GM12878 (cell line): ENCODE measurements around the gene GRIN2A. TPM values are rescaled to one million over a fixed set of nuclear protein-coding genes. Genes with fewer than 3 reads are reported as not detected.

Experiments
- ATAC-seq: fragments of 200-7000 bp; cut with Tn5 transposase; 3 replicates; pipeline ENCODE4 v1.9.1; 2020; ENCODE audit warnings: mild to moderate bottlenecking, moderate library complexity
- BruUV-seq: library from RNA; stranded (reverse); fragments of 400-500 nt; replicated peaks from 2 replicates; lab custom pipeline; 2021; lab: Mats Ljungman, UMichigan
- CTCF ChIA-PET: fragments of 300-600 bp; sonication (Branson Sonifier 250); formaldehyde crosslinking; extraction: SDS; loops from one replicate; lab custom pipeline; 2021; ENCODE audit warnings: inconsistent platforms; lab: Yijun Ruan, JAX
- POLR2A ChIA-PET: fragments of 350-600 bp; formaldehyde crosslinking; extraction: SDS; loops from one replicate; lab custom pipeline; 2021; ENCODE audit warnings: inconsistent platforms; lab: Charles Lee
- RAD21 ChIA-PET: fragments of 300-600 bp; sonication (Branson Sonifier 250); formaldehyde crosslinking; loops from one replicate; lab custom pipeline; 2023; ENCODE audit warnings: antibody characterized with exemption; ENCODE audit not compliant: unreplicated experiment; lab: Charles Lee
- SMC1A ChIA-PET: fragments of 300-600 bp; sonication (Branson Sonifier 250); formaldehyde crosslinking; loops from one replicate; lab custom pipeline; 2023; ENCODE audit not compliant: unreplicated experiment, uncharacterized antibody; lab: Charles Lee
- DNase-seq: peaks from one replicate; pipeline ENCODE4 v3.0.0-alpha.2; 2011; ENCODE audit warnings: low read depth, low spot score
- FAIRE-seq: peaks from 3 replicates; lab custom pipeline; 2011; peaks lifted over from hg19 to GRCh38; lab: Jason Lieb, UNC
- H2AFZ ChIP-seq: 2 replicates; pipeline ENCODE4 v1.6.0; 2011; ENCODE audit warnings: low read depth, low read length, control low read depth; ENCODE audit not compliant: control insufficient read depth
- H3K27ac ChIP-seq: 2 replicates; pipeline ENCODE4 v1.5.1; 2011; ENCODE audit warnings: control low read depth; ENCODE audit not compliant: control insufficient read depth, insufficient read depth
- H3K27me3 ChIP-seq, 2 experiments: replicated peaks in 1 of 2; 2 replicates each; pipeline versions ENCODE4 v1.6.0 to v1.6.1; 2011; ENCODE audit warnings: low read length in 1 of 2; ENCODE audit not compliant: control insufficient read depth in 2 of 2, insufficient read depth in 2 of 2
- H3K36me3 ChIP-seq, 2 experiments: 2 replicates each; pipeline ENCODE4 v1.5.1; 2011; ENCODE audit warnings: low read length in 1 of 2; ENCODE audit not compliant: control insufficient read depth in 2 of 2, insufficient read depth in 2 of 2
- H3K4me1 ChIP-seq: 2 replicates; pipeline ENCODE4 v1.6.1; 2011; ENCODE audit warnings: mild to moderate bottlenecking, low read length, moderate library complexity, mixed read lengths; ENCODE audit not compliant: control insufficient read depth, insufficient read depth
- H3K4me2 ChIP-seq: 2 replicates; pipeline ENCODE4 v1.6.0; 2011; ENCODE audit warnings: control low read depth; ENCODE audit not compliant: control insufficient read depth, insufficient read depth
- H3K4me3 ChIP-seq: fragments of 200-600 bp; sonication (generic); 2 replicates; pipeline ENCODE4 v1.5.1; 2016
- H3K79me2 ChIP-seq: 2 replicates; pipeline ENCODE4 v1.6.0; 2011; ENCODE audit warnings: low read length; ENCODE audit not compliant: control insufficient read depth, insufficient read depth
- H3K9ac ChIP-seq: 2 replicates; pipeline ENCODE4 v1.8.0; 2011; ENCODE audit warnings: low read length, control low read depth, mixed read lengths; ENCODE audit not compliant: control insufficient read depth, insufficient read depth
- H3K9me3 ChIP-seq: replicated peaks from 3 replicates; pipeline ENCODE4 v1.5.1; 2011; ENCODE audit warnings: mild to moderate bottlenecking, low read length; ENCODE audit not compliant: control insufficient read depth, insufficient read depth
- H4K20me1 ChIP-seq: 2 replicates; pipeline ENCODE4 v1.6.0; 2011; ENCODE audit not compliant: control insufficient read depth, insufficient read depth
- ATF7 ChIP-seq: fragments of 450-650 bp; IDR thresholded peaks from 2 replicates; pipeline ENCODE4 v1.6.1; 2016; ENCODE audit warnings: low read depth, mild to moderate bottlenecking
- DPF2 ChIP-seq: fragments of 450-650 bp; IDR thresholded peaks from 2 replicates; pipeline ENCODE4 v1.6.1; 2017; ENCODE audit warnings: mild to moderate bottlenecking
- FOS ChIP-seq: IDR thresholded peaks from 3 replicates; pipeline ENCODE4 v1.6.1; 2011; ENCODE audit warnings: borderline replicate concordance; ENCODE audit not compliant: insufficient read length; ENCODE audit errors: extremely low read depth
- FOXK2 ChIP-seq: fragments of 450-650 bp; IDR thresholded peaks from 2 replicates; pipeline ENCODE4 v1.6.1; 2017; ENCODE audit warnings: mild to moderate bottlenecking, moderate library complexity
- KDM1A ChIP-seq: fragments of 200-600 bp; sonication (generic); IDR thresholded peaks from 2 replicates; pipeline ENCODE4 v1.6.1; 2016; ENCODE audit warnings: borderline replicate concordance
- MXI1 ChIP-seq: fragments of 150-350 bp; IDR thresholded peaks from 2 replicates; pipeline ENCODE4 v1.6.1; 2011; ENCODE audit warnings: low read depth, mild to moderate bottlenecking, inconsistent platforms, low read length, improper control_type of control experiment
- PAX8 ChIP-seq: fragments of 450-650 bp; IDR thresholded peaks from 2 replicates; pipeline ENCODE4 v1.6.1; 2017; ENCODE audit warnings: mild to moderate bottlenecking, moderate library complexity
- POU2F2 ChIP-seq: IDR thresholded peaks from 3 replicates; pipeline ENCODE4 v1.6.1; 2011; ENCODE audit warnings: low read depth, mild to moderate bottlenecking, low read length, borderline replicate concordance
- SRF ChIP-seq, 2 experiments: IDR thresholded peaks; 2 replicates each; pipeline ENCODE4 v1.6.1; 2011; ENCODE audit warnings: low read depth in 2 of 2, low read length in 2 of 2, mild to moderate bottlenecking in 1 of 2, moderate library complexity in 1 of 2
- whole genome bisulfite sequencing: methylation state at CpG from one replicate; pipeline ENCODE4 v1.1.6; 2016; ENCODE audit warnings: low lambda C conversion rate; ENCODE audit not compliant: insufficient replicate concordance, insufficient coverage; ENCODE audit errors: missing lambda C conversion rate; 5-methylcytosine and 5-hydroxymethylcytosine counted together
- in situ Hi-C: fragments of 300-500 bp; cut with MboI; formaldehyde crosslinking; loops from 9 replicates; pipeline ENCODE4 v1.14.3; 2018; ENCODE audit warnings: mixed read lengths
- intact Hi-C: fragments of 100-400 bp; cut with micrococcal nuclease; formaldehyde crosslinking; loops from one replicate; pipeline ENCODE4 v1.14.2; 2022; ENCODE audit not compliant: unreplicated experiment
- polyA plus RNA-seq, 11 experiments: library from polyadenylated mRNA; depleted of rRNA in 4 of 11; unstranded in 6 of 11; stranded (reverse) in 5 of 11; fragments of >200 nt; fragmentation: Nextera tagmentation in 4 of 11; fragmentation: Illumina TruSeq in 1 of 11; extraction: Ambion mirVana in 4 of 11; extraction: Trizol in 1 of 11; gene quantifications; 1 replicate in 1 of 11; 2 replicates in 10 of 11; pipeline versions ENCODE4 v1.2.1 to v1.2.3, GENCODE V29; 2011 to 2016; ENCODE audit warnings: inconsistent platforms in 2 of 11, missing spikeins in 2 of 11, low read depth in 1 of 11
- total RNA-seq, 4 experiments: library from RNA; depleted of rRNA in 3 of 4; stranded (reverse); fragments of >200 nt in 3 of 4; fragmentation: Illumina TruSeq in 1 of 4; extraction: Trizol in 1 of 4; gene quantifications; 2 replicates each; pipeline versions ENCODE4 v1.2.1 to v1.2.3, GENCODE V29; 2013 to 2021
- TF ChIP-seq, protein P1 (sequence below): IDR thresholded peaks from 2 replicates; pipeline ENCODE4 v1.6.1; 2012; ENCODE audit warnings: mild to moderate bottlenecking, low read depth, low read length

Gene GRIN2A
- total and polyA plus RNA-seq, 10 of the 15 experiments (the other 5 are each of a cell fraction or from before 2014, with no cell fraction given): 2.4 to 13.3 (median 7.3) TPM

DNA sequence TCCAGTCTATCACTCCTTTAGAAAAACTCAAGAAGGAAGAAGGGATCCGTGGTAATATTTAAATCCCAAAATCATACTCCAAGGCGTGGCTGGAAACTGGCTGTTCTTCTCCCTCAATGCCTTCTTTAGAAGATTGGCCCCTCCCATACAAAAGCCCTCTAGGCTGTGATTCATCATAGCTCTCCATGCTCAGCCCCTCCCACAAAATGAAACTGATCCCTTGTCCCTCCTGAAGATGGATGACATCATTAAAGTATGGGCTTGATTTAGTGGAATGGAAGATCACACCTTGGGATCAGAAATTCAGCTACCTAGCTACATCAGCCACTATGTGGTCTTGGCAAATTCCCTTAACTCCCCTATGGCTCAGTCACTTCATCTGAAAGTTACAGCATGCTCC, 4.1 kb downstream of the GRIN2A start:
- DNase-seq: no peak
- WGBS: 0% methylated on average over 2 of the region's 2 CpGs
- BruUV-seq: no TSS peak
- H3K4me1 ChIP-seq: peaks cover 3% of the 10 kb centered on the region; the same call in 1 of the 2 replicates
- no peak overlapping the region for H3K27ac ChIP-seq
- ATAC-seq: no peak
- ChIA-PET CTCF (interaction anchor here (0.8 to 6.9 kb wide), 4 partner anchors 22 to 920 kb away, joined by 3 to 80 read pairs (median 4); no protein-coding TSS in a partner anchor), SMC1A (interaction anchor here (0.8 to 1.4 kb wide), 8 partner anchors 18 to 1037 kb away, joined by 3 to 6 read pairs (median 3); no protein-coding TSS in a partner anchor)
- peaks cover 1% of the 10 kb centered on the region; the same call in 1 of the 3 replicates for H3K9me3 ChIP-seq
- no peaks in the 10 kb centered on the region for H4K20me1 ChIP-seq
- in situ Hi-C loops: no loop called here
- H3K27me3 ChIP-seq: peaks cover 3% of the 10 kb centered on the region in 2 experiments; a peak in 3 of 4 replicates
- TF ChIP-seq ATF7: peak; percentile 51; the same call in 1 of the 2 replicates
- TF ChIP-seq PAX8: no peak
- TF ChIP-seq, all 136 proteins: peak for 1
- no peaks in the 10 kb centered on the region for H3K79me2 ChIP-seq
- RAD21 ChIA-PET: interaction anchor here (0.8 to 2.3 kb wide), 3 partner anchors 71 to 208 kb away, joined by 3 to 9 read pairs (median 3); no protein-coding TSS in a partner anchor
- H3K4me3 ChIP-seq: no peak overlapping the region
- no peak overlapping the region for H3K9ac ChIP-seq
- no peak overlapping the region for H3K4me2 ChIP-seq
- H3K36me3 ChIP-seq: no peaks in the 10 kb centered on the region
- no peak for FAIRE-seq
- H2AFZ ChIP-seq: no peak overlapping the region
- POLR2A ChIA-PET: no interaction called here
- intact Hi-C loops: no loop called here

DNA sequence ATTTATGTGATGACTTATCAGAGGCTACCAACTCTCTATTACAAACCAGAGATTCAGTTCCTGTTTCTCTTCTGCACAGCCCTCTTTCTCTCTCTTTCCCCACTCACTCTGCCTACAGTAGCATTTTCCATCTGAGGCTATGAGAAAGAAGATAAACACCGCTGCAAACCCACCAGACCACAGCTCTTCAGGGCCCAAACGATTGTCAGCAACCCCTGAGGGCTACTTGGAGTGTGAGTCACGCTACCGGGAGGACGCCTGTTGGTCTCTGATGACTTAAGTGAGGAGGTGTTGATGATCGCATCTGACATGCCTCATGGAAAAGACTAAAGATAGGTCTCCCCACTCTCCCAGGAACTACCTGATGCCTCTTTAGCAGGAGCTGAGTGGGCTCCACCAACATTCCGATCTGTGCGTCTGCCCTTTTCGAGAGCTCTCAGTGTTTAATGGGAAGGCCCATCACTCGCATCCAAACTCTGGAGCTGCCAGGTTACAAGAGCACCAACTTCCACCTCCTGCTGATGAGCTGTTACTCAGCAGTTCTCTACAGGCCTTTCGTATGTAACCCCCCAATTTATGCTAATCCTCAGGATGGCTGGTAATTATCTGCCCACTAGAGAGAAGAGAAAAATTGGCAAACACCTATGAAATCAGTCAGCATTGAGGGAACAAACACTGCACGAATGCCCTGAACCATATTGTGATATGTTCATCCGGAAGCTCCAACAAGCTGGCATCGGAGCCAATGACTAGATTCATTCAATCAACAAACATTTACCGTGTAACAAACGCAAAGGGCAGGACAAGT, 9.2 kb downstream of the GRIN2A start:
- in situ Hi-C loops (no loop called here), intact Hi-C loops (no loop called here)
- peaks cover 1% of the 10 kb centered on the region; the same call in 1 of the 3 replicates for H3K9me3 ChIP-seq
- no peaks in the 10 kb centered on the region for H3K36me3 ChIP-seq
- no peak overlapping the region for H3K9ac ChIP-seq
- ATAC-seq (peak; percentile 91), FAIRE-seq (no peak), DNase-seq (peak; percentile 4)
- no TSS peak for BruUV-seq
- no peaks in the 10 kb centered on the region for H3K79me2 ChIP-seq
- RAD21 ChIA-PET: interaction anchor here (0.5 kb wide), 1 partner anchor 162 kb away, joined by 3 read pairs; no protein-coding TSS in a partner anchor
- no peak overlapping the region for H3K27ac ChIP-seq
- H4K20me1 ChIP-seq: no peaks in the 10 kb centered on the region
- POLR2A ChIA-PET: no interaction called here
- CTCF ChIA-PET: interaction anchor here (0.5 to 1.2 kb wide), 4 partner anchors 147 to 1034 kb away, joined by 3 read pairs; no protein-coding TSS in a partner anchor
- no peaks in the 10 kb centered on the region; a peak in 1 of 4 replicates for H3K27me3 ChIP-seq
- H2AFZ ChIP-seq: no peak overlapping the region
- H3K4me2 ChIP-seq: no peak overlapping the region
- no peak overlapping the region for H3K4me3 ChIP-seq
- 32% methylated on average over 16 of the region's 16 CpGs for WGBS
- SMC1A ChIA-PET: interaction anchor here (1.3 to 1.9 kb wide), 4 partner anchors 9 to 79 kb away, joined by 4 to 11 read pairs (median 7); no protein-coding TSS in a partner anchor
- H3K4me1 ChIP-seq: no peaks in the 10 kb centered on the region
- TF ChIP-seq SRF (IDR thresholded peaks at IDR 0.05; ENCODE audit: low read depth in 2 of 2, low read length in 2 of 2): no peak
- 0 out of 2 replicates have a peak, but pooled peaks have one; percentile 47 for TF ChIP-seq DPF2
- TF ChIP-seq POU2F2: no peak
- TF ChIP-seq MXI1: no peak
- TF ChIP-seq KDM1A: no peak
- peak; percentile 38; the same call in 1 of the 2 replicates for TF ChIP-seq FOXK2
- TF ChIP-seq, protein P1, sequence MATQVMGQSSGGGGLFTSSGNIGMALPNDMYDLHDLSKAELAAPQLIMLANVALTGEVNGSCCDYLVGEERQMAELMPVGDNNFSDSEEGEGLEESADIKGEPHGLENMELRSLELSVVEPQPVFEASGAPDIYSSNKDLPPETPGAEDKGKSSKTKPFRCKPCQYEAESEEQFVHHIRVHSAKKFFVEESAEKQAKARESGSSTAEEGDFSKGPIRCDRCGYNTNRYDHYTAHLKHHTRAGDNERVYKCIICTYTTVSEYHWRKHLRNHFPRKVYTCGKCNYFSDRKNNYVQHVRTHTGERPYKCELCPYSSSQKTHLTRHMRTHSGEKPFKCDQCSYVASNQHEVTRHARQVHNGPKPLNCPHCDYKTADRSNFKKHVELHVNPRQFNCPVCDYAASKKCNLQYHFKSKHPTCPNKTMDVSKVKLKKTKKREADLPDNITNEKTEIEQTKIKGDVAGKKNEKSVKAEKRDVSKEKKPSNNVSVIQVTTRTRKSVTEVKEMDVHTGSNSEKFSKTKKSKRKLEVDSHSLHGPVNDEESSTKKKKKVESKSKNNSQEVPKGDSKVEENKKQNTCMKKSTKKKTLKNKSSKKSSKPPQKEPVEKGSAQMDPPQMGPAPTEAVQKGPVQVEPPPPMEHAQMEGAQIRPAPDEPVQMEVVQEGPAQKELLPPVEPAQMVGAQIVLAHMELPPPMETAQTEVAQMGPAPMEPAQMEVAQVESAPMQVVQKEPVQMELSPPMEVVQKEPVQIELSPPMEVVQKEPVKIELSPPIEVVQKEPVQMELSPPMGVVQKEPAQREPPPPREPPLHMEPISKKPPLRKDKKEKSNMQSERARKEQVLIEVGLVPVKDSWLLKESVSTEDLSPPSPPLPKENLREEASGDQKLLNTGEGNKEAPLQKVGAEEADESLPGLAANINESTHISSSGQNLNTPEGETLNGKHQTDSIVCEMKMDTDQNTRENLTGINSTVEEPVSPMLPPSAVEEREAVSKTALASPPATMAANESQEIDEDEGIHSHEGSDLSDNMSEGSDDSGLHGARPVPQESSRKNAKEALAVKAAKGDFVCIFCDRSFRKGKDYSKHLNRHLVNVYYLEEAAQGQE: no peak
- no peak for TF ChIP-seq FOS
- peak; percentile 67 for TF ChIP-seq ATF7
